OCI-LY1 (cell line): ENCODE measurements around the gene CLOCK.

ENCODE experiments used
- H2AFZ ChIP-seq: fragments of 200-600 bp; sonication (generic), shearing (Covaris generic); 2 replicates; pipeline ENCODE4 v1.6.0; 2014; ENCODE audit warnings: antibody characterized with exemption, mild to moderate bottlenecking, low read length
- H3F3A ChIP-seq: fragments of 200-600 bp; sonication (generic), shearing (Covaris generic); 2 replicates; pipeline ENCODE4 v1.6.0; 2014; ENCODE audit warnings: mild to moderate bottlenecking, antibody characterized with exemption, low read length, moderate library complexity; ENCODE audit not compliant: insufficient read depth
- H3K27ac ChIP-seq: fragments of 200-600 bp; sonication (generic); 2 replicates; pipeline ENCODE4 v1.5.1; 2014; ENCODE audit warnings: low read length, mixed run types, mild to moderate bottlenecking, low read depth; ENCODE audit not compliant: poor library complexity, severe bottlenecking
- H3K27me3 ChIP-seq: fragments of 200-600 bp; sonication (generic); 2 replicates; pipeline ENCODE4 v1.6.0; 2014; ENCODE audit warnings: antibody characterized with exemption, mild to moderate bottlenecking, low read length, moderate library complexity; ENCODE audit not compliant: insufficient read depth
- H3K36me3 ChIP-seq: fragments of 200-600 bp; sonication (generic); 2 replicates; pipeline ENCODE4 v1.6.1; 2014; ENCODE audit warnings: mild to moderate bottlenecking, antibody characterized with exemption, low read length, moderate library complexity, mixed read lengths; ENCODE audit not compliant: insufficient read depth
- H3K4me1 ChIP-seq: fragments of 200-600 bp; sonication (generic); 2 replicates; pipeline ENCODE4 v1.5.1; 2014; ENCODE audit warnings: mild to moderate bottlenecking, low read length, moderate library complexity; ENCODE audit not compliant: insufficient read depth, severe bottlenecking
- H3K4me2 ChIP-seq: fragments of 200-600 bp; sonication (generic), shearing (Covaris generic); 2 replicates; pipeline ENCODE4 v1.6.1; 2014; ENCODE audit warnings: low read length
- H3K4me3 ChIP-seq: fragments of 200-600 bp; sonication (generic); 2 replicates; pipeline ENCODE4 v1.5.1; 2014; ENCODE audit warnings: low read length, low read depth, mild to moderate bottlenecking, mixed read lengths; ENCODE audit not compliant: poor library complexity, severe bottlenecking
- H3K79me2 ChIP-seq: fragments of 200-600 bp; shearing (Covaris generic); 2 replicates; pipeline ENCODE4 v1.6.1; 2016; ENCODE audit warnings: mixed run types, low read length, mixed read lengths; ENCODE audit not compliant: insufficient read depth
- H3K9ac ChIP-seq: fragments of 200-600 bp; sonication (generic), shearing (Covaris generic); 2 replicates; pipeline ENCODE4 v1.6.1; 2014; ENCODE audit warnings: mild to moderate bottlenecking, low read length, mixed read lengths
- H3K9me2 ChIP-seq: fragments of 200-600 bp; sonication (generic), shearing (Covaris generic); 2 replicates; pipeline ENCODE4 v1.6.1; 2014; ENCODE audit warnings: low read depth, mild to moderate bottlenecking, low read length, mixed read lengths
- H3K9me3 ChIP-seq: fragments of 200-600 bp; shearing (Covaris generic); 2 replicates; pipeline ENCODE4 v1.6.1; 2014; ENCODE audit warnings: low read length, mixed read lengths
- H4K20me1 ChIP-seq: fragments of 200-600 bp; sonication (generic), shearing (Covaris generic); 2 replicates; pipeline ENCODE4 v1.6.0; 2016; ENCODE audit warnings: mild to moderate bottlenecking, low read length; ENCODE audit not compliant: insufficient read depth
- EZH2 ChIP-seq: fragments of 200-600 bp; sonication (generic), shearing (Covaris generic); IDR thresholded peaks from 2 replicates; pipeline ENCODE4 v1.8.0; 2017; ENCODE audit warnings: borderline replicate concordance, mixed run types, mild to moderate bottlenecking, antibody characterized with exemption, low read length, moderate library complexity, mixed read lengths
- TF ChIP-seq, protein P1 (sequence below): fragments of 200-600 bp; sonication (generic), shearing (Covaris generic); IDR thresholded peaks from 2 replicates; pipeline ENCODE4 v1.5.1; 2017; ENCODE audit warnings: mild to moderate bottlenecking, antibody characterized with exemption, low read length, moderate library complexity, mixed read lengths

CLOCK gene

DNA sequence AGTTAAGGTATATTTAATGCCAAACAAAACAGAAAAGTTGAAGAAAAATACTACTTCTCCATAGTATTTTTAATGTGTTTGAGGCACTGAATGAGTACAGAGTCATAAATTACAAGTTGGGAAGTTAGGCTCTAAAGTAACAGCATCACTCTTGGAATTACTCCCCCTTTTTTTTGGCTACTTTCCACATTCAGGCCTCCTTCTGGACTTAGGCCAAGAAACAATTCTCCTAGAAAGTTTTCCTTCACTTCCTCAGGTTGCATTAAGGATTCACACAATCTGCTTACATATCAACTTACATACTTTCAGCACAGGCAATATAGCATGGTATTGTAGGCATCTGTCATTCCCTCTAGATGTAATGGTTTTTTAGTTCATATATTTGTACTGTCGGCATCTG lies 98.9 kb downstream of the CLOCK start:
- TF ChIP-seq EZH2, result no peak
- TF ChIP-seq, protein P1, sequence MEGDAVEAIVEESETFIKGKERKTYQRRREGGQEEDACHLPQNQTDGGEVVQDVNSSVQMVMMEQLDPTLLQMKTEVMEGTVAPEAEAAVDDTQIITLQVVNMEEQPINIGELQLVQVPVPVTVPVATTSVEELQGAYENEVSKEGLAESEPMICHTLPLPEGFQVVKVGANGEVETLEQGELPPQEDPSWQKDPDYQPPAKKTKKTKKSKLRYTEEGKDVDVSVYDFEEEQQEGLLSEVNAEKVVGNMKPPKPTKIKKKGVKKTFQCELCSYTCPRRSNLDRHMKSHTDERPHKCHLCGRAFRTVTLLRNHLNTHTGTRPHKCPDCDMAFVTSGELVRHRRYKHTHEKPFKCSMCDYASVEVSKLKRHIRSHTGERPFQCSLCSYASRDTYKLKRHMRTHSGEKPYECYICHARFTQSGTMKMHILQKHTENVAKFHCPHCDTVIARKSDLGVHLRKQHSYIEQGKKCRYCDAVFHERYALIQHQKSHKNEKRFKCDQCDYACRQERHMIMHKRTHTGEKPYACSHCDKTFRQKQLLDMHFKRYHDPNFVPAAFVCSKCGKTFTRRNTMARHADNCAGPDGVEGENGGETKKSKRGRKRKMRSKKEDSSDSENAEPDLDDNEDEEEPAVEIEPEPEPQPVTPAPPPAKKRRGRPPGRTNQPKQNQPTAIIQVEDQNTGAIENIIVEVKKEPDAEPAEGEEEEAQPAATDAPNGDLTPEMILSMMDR, result no peak
- H3K27ac ChIP-seq, result no peak overlapping the region

DNA sequence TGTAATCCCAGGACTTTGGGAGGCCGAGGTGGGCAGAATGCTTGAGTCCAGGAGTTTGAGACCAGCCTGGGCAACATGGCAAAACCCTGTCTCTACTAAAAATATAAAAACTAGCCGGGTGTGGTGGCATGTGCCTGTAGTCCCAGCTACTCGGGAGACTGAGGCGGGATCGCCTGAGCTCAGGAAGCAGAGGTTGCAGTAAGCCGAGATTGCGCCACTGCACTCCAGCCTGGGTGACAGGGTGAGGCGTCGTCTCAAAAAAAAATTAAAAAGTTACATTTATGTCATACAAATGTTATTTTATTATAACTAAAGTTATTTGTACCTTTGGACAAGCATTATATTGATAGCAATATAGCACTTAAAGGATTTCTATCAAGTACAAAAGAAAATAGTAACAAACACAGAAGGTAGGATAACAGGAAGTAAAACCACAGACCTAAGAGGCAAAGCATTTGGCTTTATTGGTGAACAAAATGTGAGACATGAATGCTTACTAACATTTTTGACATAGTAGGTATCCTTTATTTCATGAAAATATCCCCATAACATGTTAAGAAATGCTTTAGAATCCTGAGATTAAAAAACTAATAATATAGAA lies 99.5 kb downstream of the CLOCK start:
- no peak overlapping the region for H3K4me2 ChIP-seq
- no peaks in the 10 kb centered on the region for H3K9me3 ChIP-seq
- H3K9me2 ChIP-seq, result no peaks in the 10 kb centered on the region
- TF ChIP-seq, protein P1, result no peak
- no peak for TF ChIP-seq EZH2
- H3K79me2 ChIP-seq, result no peaks in the 10 kb centered on the region
- H3K27ac ChIP-seq, result no peak overlapping the region
- no peak overlapping the region for H3K9ac ChIP-seq
- H3K27me3 ChIP-seq, result no peaks in the 10 kb centered on the region
- H3K4me3 ChIP-seq, result no peak overlapping the region
- H4K20me1 ChIP-seq, result no peaks in the 10 kb centered on the region
- H3K4me1 ChIP-seq, result no peaks in the 10 kb centered on the region
- H2AFZ ChIP-seq, result no peak overlapping the region
- no peaks in the 10 kb centered on the region for H3F3A ChIP-seq
- H3K36me3 ChIP-seq, result peaks cover 10% of the 10 kb centered on the region; the same call in 1 of the 2 replicates

More for the DNA sequence above, 98.9 kb downstream of the CLOCK start:
- no peak overlapping the region for H3K9ac ChIP-seq
- no peaks in the 10 kb centered on the region for H3K9me2 ChIP-seq
- no peaks in the 10 kb centered on the region for H3K9me3 ChIP-seq
- no peak overlapping the region for H2AFZ ChIP-seq
- H3K27me3 ChIP-seq, result no peaks in the 10 kb centered on the region
- no peaks in the 10 kb centered on the region for H3K4me1 ChIP-seq
- no peaks in the 10 kb centered on the region for H4K20me1 ChIP-seq
- H3K79me2 ChIP-seq, result no peaks in the 10 kb centered on the region
- no peak overlapping the region for H3K4me2 ChIP-seq
- no peaks in the 10 kb centered on the region for H3F3A ChIP-seq
- peaks cover 10% of the 10 kb centered on the region; the same call in 1 of the 2 replicates for H3K36me3 ChIP-seq
- H3K4me3 ChIP-seq, result no peak overlapping the region

DNA sequence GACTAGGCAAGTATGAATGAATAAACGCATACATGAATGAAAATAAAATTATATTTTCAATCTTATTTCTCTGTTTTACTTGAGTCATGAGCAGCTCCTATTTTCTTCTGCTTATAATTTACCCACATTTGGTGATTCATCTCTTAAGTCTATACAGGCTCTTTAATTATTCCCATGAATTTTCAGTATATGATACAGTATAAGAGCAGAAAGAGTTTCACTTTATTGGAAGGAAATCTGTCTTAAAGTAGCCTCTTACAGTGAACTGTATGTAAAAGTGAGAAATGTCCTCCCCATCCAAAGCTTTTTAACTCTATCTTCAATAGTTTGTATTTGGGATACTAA lies 100.2 kb downstream of the CLOCK start:
- Histone ChIP-seq H3K27me3 (no peaks in the 10 kb centered on the region), H3K4me3 (no peak overlapping the region), H3K9ac (no peak overlapping the region), H3K9me3 (no peaks in the 10 kb centered on the region), H4K20me1 (no peaks in the 10 kb centered on the region), H3K4me2 (no peak overlapping the region), H3F3A (no peaks in the 10 kb centered on the region), H3K27ac (no peak overlapping the region), H3K9me2 (no peaks in the 10 kb centered on the region), H3K79me2 (no peaks in the 10 kb centered on the region), H3K36me3 (peaks cover 10% of the 10 kb centered on the region; the same call in 1 of the 2 replicates), H3K4me1 (no peaks in the 10 kb centered on the region), H2AFZ (no peak overlapping the region)
- TF ChIP-seq, protein P1, result no peak
- TF ChIP-seq EZH2, result no peak
